HepG2 (cell line): ENCODE data around the gene NEU1. TPM values are rescaled to one million over a fixed set of nuclear protein-coding genes. Genes with fewer than 3 reads are reported as not detected.
A peak's percentile ranks its signal among the peaks of the same experiment; 100 is the strongest.

Experiments used
- E2F5 ChIP-seq: sonication (generic); formaldehyde crosslinking; conservative IDR thresholded peaks from 2 replicates; pipeline ENCODE4 v1.4.0; 2020; ENCODE audit warnings: missing genetic modification reagents
- HNF1B ChIP-seq: sonication (generic); formaldehyde crosslinking; IDR thresholded peaks from 2 replicates; pipeline ENCODE4 v1.5.1; 2020; ENCODE audit warnings: mild to moderate bottlenecking, moderate library complexity, missing genetic modification reagents
- LCORL ChIP-seq, 2 experiments: fragments of 450-650 bp in 1 of 2; sonication (generic) in 1 of 2; formaldehyde crosslinking in 1 of 2; IDR thresholded peaks; 2 replicates each; pipeline versions ENCODE4 v1.5.0 to v1.6.1; 2017 to 2020; ENCODE audit warnings: antibody characterized with exemption in 1 of 2, missing genetic modification reagents in 1 of 2
- MAX ChIP-seq: IDR thresholded peaks from 2 replicates; pipeline ENCODE4 v1.6.1; 2012; ENCODE audit warnings: inconsistent platforms
- MEF2D ChIP-seq: sonication (generic); formaldehyde crosslinking; IDR thresholded peaks from 2 replicates; pipeline ENCODE4 v1.5.1; 2020; ENCODE audit warnings: mild to moderate bottlenecking, missing genetic modification reagents
- NR2F6 ChIP-seq, 2 experiments: IDR thresholded peaks; 2 replicates each; pipeline ENCODE4 v1.6.1; 2016; ENCODE audit warnings: antibody characterized with exemption in 1 of 2, mild to moderate bottlenecking in 1 of 2
- POLR2AphosphoS5 ChIP-seq: IDR thresholded peaks from 2 replicates; pipeline ENCODE4 v1.6.1; 2012; ENCODE audit warnings: low read depth, low read length
- SALL2 ChIP-seq: sonication (generic); formaldehyde crosslinking; IDR thresholded peaks from 2 replicates; pipeline ENCODE4 v1.8.1; 2023; ENCODE audit warnings: mild to moderate bottlenecking, missing genetic modification reagents, inconsistent platforms
- SIN3A ChIP-seq: IDR thresholded peaks from 2 replicates; pipeline ENCODE4 v1.6.1; 2011; ENCODE audit warnings: low read depth, mild to moderate bottlenecking, control low read depth, low read length, borderline replicate concordance
- SNRNP70 ChIP-seq: fragments of 200-400 bp; formaldehyde crosslinking; IDR thresholded peaks from 2 replicates; pipeline ENCODE4 v1.6.1; 2017; ENCODE audit warnings: mild to moderate bottlenecking, low read depth, low read length, moderate library complexity
- THAP7 ChIP-seq: sonication (generic); formaldehyde crosslinking; IDR thresholded peaks from 2 replicates; pipeline ENCODE4 v1.8.1; 2023; ENCODE audit warnings: mild to moderate bottlenecking, missing genetic modification reagents
- ZFAT ChIP-seq: sonication (generic); formaldehyde crosslinking; conservative IDR thresholded peaks from 2 replicates; pipeline ENCODE4 v1.8.1; 2023; ENCODE audit warnings: missing genetic modification reagents, inconsistent platforms
- ZFP36L1 ChIP-seq: sonication (generic); formaldehyde crosslinking; IDR thresholded peaks from 2 replicates; pipeline ENCODE4 v1.8.0; 2022; ENCODE audit warnings: mild to moderate bottlenecking, missing genetic modification reagents, moderate library complexity
- ZHX2 ChIP-seq, 2 experiments: sonication (generic) in 1 of 2; formaldehyde crosslinking in 1 of 2; IDR thresholded peaks; 2 replicates each; pipeline versions ENCODE4 v1.6.1 to v1.9.0; 2014 to 2022; ENCODE audit warnings: antibody characterized with exemption in 1 of 2, borderline replicate concordance in 1 of 2, inconsistent platforms in 1 of 2, low read depth in 1 of 2, missing genetic modification reagents in 1 of 2
- ZNF878 ChIP-seq: sonication (generic); formaldehyde crosslinking; IDR thresholded peaks from 2 replicates; pipeline ENCODE4 v1.8.1; 2023; ENCODE audit warnings: mild to moderate bottlenecking, missing genetic modification reagents, moderate library complexity
- ZNF883 ChIP-seq: sonication (generic); formaldehyde crosslinking; IDR thresholded peaks from 2 replicates; pipeline ENCODE4 v1.5.1; 2020; ENCODE audit warnings: mild to moderate bottlenecking, missing genetic modification reagents; ENCODE audit errors: not compliant biosample characterization
- polyA plus RNA-seq, 8 experiments: library from polyadenylated mRNA; depleted of rRNA in 3 of 8; stranded (reverse) in 7 of 8; unstranded in 1 of 8; fragments of >200 nt; fragmentation: Illumina TruSeq in 4 of 8; extraction: Trizol in 4 of 8; gene quantifications; 2 replicates each; pipeline versions ENCODE4 v1.2.1 to v1.2.3, GENCODE V29; 2011 to 2016; ENCODE audit warnings: low read depth in 4 of 8, missing spikeins in 1 of 8, mixed read lengths in 1 of 8; ENCODE audit not compliant: insufficient read depth in 1 of 8
- total RNA-seq, 5 experiments: library from RNA; depleted of rRNA; stranded (reverse); fragments of >200 nt; fragmentation: Illumina TruSeq; extraction: Trizol; gene quantifications; 2 replicates each; pipeline ENCODE4 v1.2.3, GENCODE V29; 2016; ENCODE audit warnings: low read depth in 1 of 5
- TF ChIP-seq, protein P1 (sequence below): fragments of 450-650 bp; IDR thresholded peaks from 2 replicates; pipeline ENCODE4 v1.6.1; 2017

NEU1 gene
- total and polyA plus RNA-seq, 2 of the 13 experiments (the other 11 are each of a cell fraction or from before 2014, with no cell fraction given): 215 to 297 TPM

GRCh38 chr6:31897612-31898382, 35.2 kb upstream of the NEU1 start, which contains the start of gene EHMT2 (continued):
- TF ChIP-seq THAP7 (CRISPR knock-in tag) (no peak), MAX (peak; percentile 90), ZFP36L1 (CRISPR knock-in tag) (no peak), MEF2D (CRISPR knock-in tag) (peak; percentile 31; the same call in 1 of the 2 replicates), E2F5 (CRISPR knock-in tag) (no peak), ZNF878 (CRISPR knock-in tag) (peak; percentile 35; the same call in 1 of the 2 replicates), HNF1B (CRISPR knock-in tag) (0 out of 2 replicates have a peak, but pooled peaks have one; percentile 26), ZFAT (CRISPR knock-in tag) (no peak), POLR2AphosphoS5 (peak; percentile 87), SNRNP70 (no peak), ZNF883 (CRISPR knock-in tag) (no peak), LCORL (IDR thresholded peaks at IDR 0.05) (no peak), LCORL (CRISPR knock-in tag; IDR thresholded peaks at IDR 0.05) (0 out of 2 replicates have a peak, but pooled peaks have one; percentile 40), SALL2 (CRISPR knock-in tag) (no peak), NR2F6 (IDR thresholded peaks at IDR 0.05) (no peak), NR2F6 (CRISPR knock-in tag; IDR thresholded peaks at IDR 0.05) (no peak), ZHX2 (IDR thresholded peaks at IDR 0.05; ENCODE audit: low read depth) (peak; percentile 74), ZHX2 (CRISPR knock-in tag; IDR thresholded peaks at IDR 0.05; ENCODE audit: borderline replicate concordance) (no peak), SIN3A (peak; percentile 60; the same call in 1 of the 2 replicates)
- TF ChIP-seq, protein P1, sequence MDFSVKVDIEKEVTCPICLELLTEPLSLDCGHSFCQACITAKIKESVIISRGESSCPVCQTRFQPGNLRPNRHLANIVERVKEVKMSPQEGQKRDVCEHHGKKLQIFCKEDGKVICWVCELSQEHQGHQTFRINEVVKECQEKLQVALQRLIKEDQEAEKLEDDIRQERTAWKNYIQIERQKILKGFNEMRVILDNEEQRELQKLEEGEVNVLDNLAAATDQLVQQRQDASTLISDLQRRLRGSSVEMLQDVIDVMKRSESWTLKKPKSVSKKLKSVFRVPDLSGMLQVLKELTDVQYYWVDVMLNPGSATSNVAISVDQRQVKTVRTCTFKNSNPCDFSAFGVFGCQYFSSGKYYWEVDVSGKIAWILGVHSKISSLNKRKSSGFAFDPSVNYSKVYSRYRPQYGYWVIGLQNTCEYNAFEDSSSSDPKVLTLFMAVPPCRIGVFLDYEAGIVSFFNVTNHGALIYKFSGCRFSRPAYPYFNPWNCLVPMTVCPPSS: no peak
